HL-60 (cell line): Measurements from ENCODE around the gene HYAL2.

Experiments
- DNase-seq, 2 experiments: peaks; one replicate each; pipeline ENCODE4 v3.0.0-alpha.2; 2010 to 2020; ENCODE audit warnings: low read depth in 1 of 2, low spot score in 1 of 2
- H3K27ac ChIP-seq: fragments of 250-450 bp; sonication (Bioruptor Pico); replicated peaks from 2 replicates; pipeline ENCODE4 v1.5.1; 2020; ENCODE audit warnings: mild to moderate bottlenecking, moderate library complexity
- H3K27me3 ChIP-seq: fragments of 250-450 bp; sonication (Bioruptor Pico); 2 replicates; pipeline ENCODE4 v1.5.1; 2021; ENCODE audit warnings: mild to moderate bottlenecking, moderate library complexity; ENCODE audit not compliant: insufficient read depth, poor library complexity, severe bottlenecking
- H3K4me3 ChIP-seq: replicated peaks from 2 replicates; pipeline ENCODE4 v1.5.1; 2011; ENCODE audit warnings: mild to moderate bottlenecking, control low read depth, low read length; ENCODE audit not compliant: insufficient read depth
- GABPA ChIP-seq: IDR thresholded peaks from 2 replicates; pipeline ENCODE4 v1.6.1; 2012; ENCODE audit warnings: low read depth
- POLR2AphosphoS5 ChIP-seq: IDR thresholded peaks from 2 replicates; pipeline ENCODE4 v1.6.1; 2012; ENCODE audit warnings: low read depth
- SPI1 ChIP-seq: IDR thresholded peaks from 2 replicates; pipeline ENCODE4 v1.6.1; 2012; ENCODE audit warnings: low read depth, mild to moderate bottlenecking, borderline replicate concordance
- TF ChIP-seq, protein P1 (sequence below): IDR thresholded peaks from one replicate; pipeline ENCODE4 v1.5.1; 2011; ENCODE audit warnings: low read length, control low read depth, inconsistent platforms; ENCODE audit not compliant: insufficient read depth
- TF ChIP-seq, protein P2 (sequence below): IDR thresholded peaks from 2 replicates; pipeline ENCODE4 v1.6.1; 2012; ENCODE audit warnings: low read depth; ENCODE audit not compliant: insufficient replicate concordance

The HYAL2 gene

DNA sequence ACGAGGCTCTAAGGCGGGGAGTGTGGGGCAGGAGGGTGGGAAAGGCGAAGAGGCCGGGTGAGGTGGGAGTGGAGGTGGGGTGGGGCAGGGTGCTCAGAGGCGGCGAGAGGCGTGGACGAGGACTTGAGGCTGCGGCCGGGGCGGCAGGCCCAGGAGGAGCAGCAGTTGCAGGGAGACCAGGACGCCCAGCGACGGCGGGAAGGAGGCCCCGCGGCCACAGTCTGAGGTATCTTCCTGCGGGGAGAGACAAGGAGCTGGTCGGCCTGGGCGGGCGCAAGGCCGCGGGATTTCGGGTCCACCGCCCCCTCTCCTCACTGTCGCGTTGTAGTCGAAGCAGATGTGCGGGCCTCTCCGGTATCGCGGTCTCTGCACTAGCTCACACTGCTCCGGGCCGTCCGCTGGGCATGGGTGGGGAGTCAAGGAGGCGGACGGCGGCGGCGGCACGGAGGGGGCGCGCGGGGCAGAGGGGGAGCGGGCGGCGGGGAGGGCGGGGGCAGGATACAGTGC is 42.1 kb upstream of the HYAL2 start:
- TF ChIP-seq, protein P1, sequence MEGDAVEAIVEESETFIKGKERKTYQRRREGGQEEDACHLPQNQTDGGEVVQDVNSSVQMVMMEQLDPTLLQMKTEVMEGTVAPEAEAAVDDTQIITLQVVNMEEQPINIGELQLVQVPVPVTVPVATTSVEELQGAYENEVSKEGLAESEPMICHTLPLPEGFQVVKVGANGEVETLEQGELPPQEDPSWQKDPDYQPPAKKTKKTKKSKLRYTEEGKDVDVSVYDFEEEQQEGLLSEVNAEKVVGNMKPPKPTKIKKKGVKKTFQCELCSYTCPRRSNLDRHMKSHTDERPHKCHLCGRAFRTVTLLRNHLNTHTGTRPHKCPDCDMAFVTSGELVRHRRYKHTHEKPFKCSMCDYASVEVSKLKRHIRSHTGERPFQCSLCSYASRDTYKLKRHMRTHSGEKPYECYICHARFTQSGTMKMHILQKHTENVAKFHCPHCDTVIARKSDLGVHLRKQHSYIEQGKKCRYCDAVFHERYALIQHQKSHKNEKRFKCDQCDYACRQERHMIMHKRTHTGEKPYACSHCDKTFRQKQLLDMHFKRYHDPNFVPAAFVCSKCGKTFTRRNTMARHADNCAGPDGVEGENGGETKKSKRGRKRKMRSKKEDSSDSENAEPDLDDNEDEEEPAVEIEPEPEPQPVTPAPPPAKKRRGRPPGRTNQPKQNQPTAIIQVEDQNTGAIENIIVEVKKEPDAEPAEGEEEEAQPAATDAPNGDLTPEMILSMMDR = no peak
- Histone ChIP-seq H3K27me3 (peaks cover 4% of the 10 kb centered on the region), H3K4me3 (peak overlapping the region; percentile 23), H3K27ac (no peak overlapping the region)
- DNase-seq = no peak

GRCh38 chr3:50359760-50360110 is 37.2 kb upstream of the HYAL2 start:
- no peak overlapping the region for H3K27ac ChIP-seq
- TF ChIP-seq, protein P2, sequence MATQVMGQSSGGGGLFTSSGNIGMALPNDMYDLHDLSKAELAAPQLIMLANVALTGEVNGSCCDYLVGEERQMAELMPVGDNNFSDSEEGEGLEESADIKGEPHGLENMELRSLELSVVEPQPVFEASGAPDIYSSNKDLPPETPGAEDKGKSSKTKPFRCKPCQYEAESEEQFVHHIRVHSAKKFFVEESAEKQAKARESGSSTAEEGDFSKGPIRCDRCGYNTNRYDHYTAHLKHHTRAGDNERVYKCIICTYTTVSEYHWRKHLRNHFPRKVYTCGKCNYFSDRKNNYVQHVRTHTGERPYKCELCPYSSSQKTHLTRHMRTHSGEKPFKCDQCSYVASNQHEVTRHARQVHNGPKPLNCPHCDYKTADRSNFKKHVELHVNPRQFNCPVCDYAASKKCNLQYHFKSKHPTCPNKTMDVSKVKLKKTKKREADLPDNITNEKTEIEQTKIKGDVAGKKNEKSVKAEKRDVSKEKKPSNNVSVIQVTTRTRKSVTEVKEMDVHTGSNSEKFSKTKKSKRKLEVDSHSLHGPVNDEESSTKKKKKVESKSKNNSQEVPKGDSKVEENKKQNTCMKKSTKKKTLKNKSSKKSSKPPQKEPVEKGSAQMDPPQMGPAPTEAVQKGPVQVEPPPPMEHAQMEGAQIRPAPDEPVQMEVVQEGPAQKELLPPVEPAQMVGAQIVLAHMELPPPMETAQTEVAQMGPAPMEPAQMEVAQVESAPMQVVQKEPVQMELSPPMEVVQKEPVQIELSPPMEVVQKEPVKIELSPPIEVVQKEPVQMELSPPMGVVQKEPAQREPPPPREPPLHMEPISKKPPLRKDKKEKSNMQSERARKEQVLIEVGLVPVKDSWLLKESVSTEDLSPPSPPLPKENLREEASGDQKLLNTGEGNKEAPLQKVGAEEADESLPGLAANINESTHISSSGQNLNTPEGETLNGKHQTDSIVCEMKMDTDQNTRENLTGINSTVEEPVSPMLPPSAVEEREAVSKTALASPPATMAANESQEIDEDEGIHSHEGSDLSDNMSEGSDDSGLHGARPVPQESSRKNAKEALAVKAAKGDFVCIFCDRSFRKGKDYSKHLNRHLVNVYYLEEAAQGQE = no peak
- no peak for TF ChIP-seq POLR2AphosphoS5
- TF ChIP-seq GABPA = no peak
- TF ChIP-seq, protein P1 = no peak
- no peak for TF ChIP-seq SPI1
- no peak for DNase-seq
- H3K4me3 ChIP-seq = no peak overlapping the region
- no peaks in the 10 kb centered on the region for H3K27me3 ChIP-seq

GRCh38 chr3:50358911-50359759 is 36.6 kb upstream of the HYAL2 start, which contains the start of gene TMEM115:
TMEM115 (minus strand) TSS chr3:50359521; CDS start chr3:50359063, 458 bp downstream.
- DNase-seq = peak; percentile 98 to 99
- H3K27me3 ChIP-seq = no peaks in the 10 kb centered on the region
- TF ChIP-seq GABPA (peak; percentile 83), POLR2AphosphoS5 (no peak), SPI1 (no peak)
- TF ChIP-seq, protein P2 = no peak
- TF ChIP-seq, protein P1 = no peak
- H3K27ac ChIP-seq = peak within 1 kb of the TSS; percentile 80
- peak within 1 kb of the TSS; percentile 85 for H3K4me3 ChIP-seq
